ENCODE results near the gene MAN2B1.

GRCh38 chr19:12696366-12697335, 30.1 kb upstream of the MAN2B1 start, which contains the start of gene FBXW9:
- no peak for TF ChIP-seq CTCF (IDR thresholded peaks at IDR 0.05)
- TF ChIP-seq ZFX (IDR thresholded peaks at IDR 0.05; ENCODE audit: borderline replicate concordance), result no peak
